Prostate gland (tissue), 2 donors: Measurements from ENCODE around the gene GALNT14. TPM values are rescaled to one million over a fixed set of nuclear protein-coding genes. Genes with fewer than 3 reads are reported as not detected.

Experiments used
- DNase-seq: peaks from one replicate; pipeline ENCODE4 v3.0.0-alpha.2; 2019; ENCODE audit warnings: low spot score
- H3K27ac ChIP-seq, 2 donors: fragments of 200-600 bp; sonication (generic); 2 replicates each; pipeline ENCODE4 v1.5.1; 2017 to 2019
- H3K27me3 ChIP-seq: fragments of 200-600 bp; sonication (generic); replicated peaks from 2 replicates; pipeline ENCODE4 v1.5.1; 2019; ENCODE audit not compliant: insufficient read depth
- H3K36me3 ChIP-seq, 2 donors: fragments of 200-600 bp; sonication (generic); 1 replicate in 1 of 2; 2 replicates in 1 of 2; pipeline versions ENCODE4 v1.5.1 to v1.8.1; 2017 to 2019
- H3K4me1 ChIP-seq: fragments of 200-600 bp; sonication (generic); replicated peaks from 2 replicates; pipeline ENCODE4 v1.5.1; 2019
- H3K4me3 ChIP-seq, 2 donors: fragments of 200-600 bp; sonication (generic); 2 replicates each; pipeline ENCODE4 v1.5.1; 2017 to 2019
- H3K9me3 ChIP-seq: fragments of 200-600 bp; sonication (generic); 2 replicates; pipeline ENCODE4 v1.5.1; 2017
- CTCF ChIP-seq, 4 experiments: fragments of 200-600 bp in 2 of 4; fragments of 450-650 bp in 2 of 4; sonication (generic) in 2 of 4; IDR thresholded peaks; 1 replicate in 3 of 4; 2 replicates in 1 of 4; pipeline ENCODE4 v1.5.1; 2016 to 2019; ENCODE audit warnings: antibody characterized with exemption in 4 of 4, mild to moderate bottlenecking in 2 of 4, moderate library complexity in 2 of 4
- POLR2A ChIP-seq: fragments of 450-650 bp; IDR thresholded peaks from one replicate; pipeline ENCODE4 v1.6.1; 2016; ENCODE audit warnings: antibody characterized with exemption, mild to moderate bottlenecking
- POLR2AphosphoS5 ChIP-seq: sonication (generic); formaldehyde crosslinking; IDR thresholded peaks from one replicate; pipeline ENCODE4 v1.6.1; 2017; ENCODE audit warnings: antibody characterized with exemption
- WGBS: methylation state at CpG from one replicate; pipeline ENCODE4 v1.1.5; 2018; 5-methylcytosine and 5-hydroxymethylcytosine counted together
- intact Hi-C: fragments of 100-400 bp; cut with DNase I; formaldehyde crosslinking; loops from one replicate; pipeline ENCODE4 v1.14.2; 2022
- total RNA-seq, 2 donors: library from RNA; depleted of rRNA; stranded (reverse); fragments of >200 nt; gene quantifications; one replicate each; pipeline ENCODE4 v1.1.0, GENCODE V29; 2016

GALNT14 gene
- total RNA-seq, 2 donors from 2014 or later = 0.59 to 15.5 TPM

- intact Hi-C loops = no loop called here
- TF ChIP-seq CTCF (IDR thresholded peaks at IDR 0.05) (no peak), POLR2A (no peak), POLR2AphosphoS5 (no peak)
- Histone ChIP-seq H3K27ac (no peak overlapping the region), H3K9me3 (no peaks in the 10 kb centered on the region), H3K4me1 (peaks cover 8% of the 10 kb centered on the region), H3K4me3 (no peak overlapping the region), H3K36me3 (no peaks in the 10 kb centered on the region), H3K27me3 (no peaks in the 10 kb centered on the region)
- no peak for DNase-seq
- WGBS = 93% methylated on average over 15 of the region's 15 CpGs
Measured at GRCh38 chr2:31141443-31142085, 3.3 kb upstream of the GALNT14 start.

- Histone ChIP-seq H3K4me3 (no peak overlapping the region), H3K36me3 (no peaks in the 10 kb centered on the region), H3K9me3 (no peaks in the 10 kb centered on the region), H3K27ac (no peak overlapping the region), H3K27me3 (peaks cover 2% of the 10 kb centered on the region), H3K4me1 (peaks cover 8% of the 10 kb centered on the region)
- TF ChIP-seq POLR2AphosphoS5 (no peak), POLR2A (no peak), CTCF (IDR thresholded peaks at IDR 0.05) (no peak)
- WGBS = over 99% methylated on average over 8 of the region's 8 CpGs
- intact Hi-C loops = no loop called here
- no peak for DNase-seq
Measured at GRCh38 chr2:31140151-31140550, 1.9 kb upstream of the GALNT14 start.

GRCh38 chr2:31139671-31140070 lies 1.4 kb upstream of the GALNT14 start:
- no peaks in the 10 kb centered on the region for H3K36me3 ChIP-seq

GRCh38 chr2:31137211-31138036 lies 816 bp downstream of the GALNT14 start:
- H3K36me3 ChIP-seq = no peaks in the 10 kb centered on the region
- intact Hi-C loops = no loop called here
- peaks cover 8% of the 10 kb centered on the region for H3K4me1 ChIP-seq
- H3K27me3 ChIP-seq = peaks cover 2% of the 10 kb centered on the region
- peak overlapping the region in 1 of 2 donors; percentile 11 for H3K27ac ChIP-seq
- H3K9me3 ChIP-seq = no peaks in the 10 kb centered on the region
- TF ChIP-seq CTCF (IDR thresholded peaks at IDR 0.05) = no peak
- TF ChIP-seq POLR2AphosphoS5 = no peak
- no peak for TF ChIP-seq POLR2A
- H3K4me3 ChIP-seq = peak overlapping the region; percentile 29 to 45
- WGBS = under 1% methylated on average over 66 of the region's 72 CpGs
- DNase-seq = no peak

More at GRCh38 chr2:31139671-31140070, 1.4 kb upstream of the GALNT14 start:
- peaks cover 2% of the 10 kb centered on the region for H3K27me3 ChIP-seq
- H3K27ac ChIP-seq = no peak overlapping the region
- no peak for TF ChIP-seq CTCF (IDR thresholded peaks at IDR 0.05)
- no peak for TF ChIP-seq POLR2A
- no peak for TF ChIP-seq POLR2AphosphoS5
- intact Hi-C loops = no loop called here
- H3K4me1 ChIP-seq = peaks cover 8% of the 10 kb centered on the region
- DNase-seq = no peak
- no peaks in the 10 kb centered on the region for H3K9me3 ChIP-seq
- 98% methylated on average over 4 of the region's 4 CpGs for WGBS
- no peak overlapping the region for H3K4me3 ChIP-seq
